HG02571 (cell line): ENCODE data around the gene VMP1.

Experiments
- ATAC-seq: cut with Tn5 transposase; IDR thresholded peaks from one replicate; pipeline ENCODE4 v1.9.1; 2021; ENCODE audit warnings: mild to moderate bottlenecking, moderate library complexity; ENCODE audit not compliant: unreplicated experiment

VMP1 gene

GRCh38 chr17:59707971-59708430 is 547 bp downstream of the VMP1 start:
- no peak for ATAC-seq

GRCh38 chr17:59711936-59712335 is 4.5 kb downstream of the VMP1 start:
- no peak for ATAC-seq

GRCh38 chr17:59712862-59713261 is 5.4 kb downstream of the VMP1 start:
- no peak for ATAC-seq

- ATAC-seq = no peak
Measured at GRCh38 chr17:59714255-59714654, 6.8 kb downstream of the VMP1 start.

GRCh38 chr17:59716427-59716826 is 9.0 kb downstream of the VMP1 start:
- no peak for ATAC-seq

- ATAC-seq = no peak
Measured at GRCh38 chr17:59719526-59719925, 12.1 kb downstream of the VMP1 start.

GRCh38 chr17:59722623-59723022 is 15.2 kb downstream of the VMP1 start:
- ATAC-seq = no peak

GRCh38 chr17:59723041-59723440 is 15.6 kb downstream of the VMP1 start:
- ATAC-seq = no peak

GRCh38 chr17:59723607-59724006 is 16.2 kb downstream of the VMP1 start:
- no peak for ATAC-seq

GRCh38 chr17:59725691-59726090 is 18.2 kb downstream of the VMP1 start:
- ATAC-seq = no peak

GRCh38 chr17:59727817-59728533 is 20.5 kb downstream of the VMP1 start:
- no peak for ATAC-seq

- ATAC-seq = no peak
Measured at GRCh38 chr17:59730268-59730834, 22.9 kb downstream of the VMP1 start.

GRCh38 chr17:59733697-59734096 is 26.2 kb downstream of the VMP1 start:
- ATAC-seq = no peak

- no peak for ATAC-seq
Measured at GRCh38 chr17:59734226-59734625, 26.8 kb downstream of the VMP1 start.

GRCh38 chr17:59737324-59737723 is 29.9 kb downstream of the VMP1 start:
- no peak for ATAC-seq

GRCh38 chr17:59743842-59744241 is 36.4 kb downstream of the VMP1 start:
- ATAC-seq = no peak

GRCh38 chr17:59745040-59745439 is 37.6 kb downstream of the VMP1 start:
- ATAC-seq = no peak

- ATAC-seq = no peak
Measured at GRCh38 chr17:59746849-59747445, 39.5 kb downstream of the VMP1 start.

- no peak for ATAC-seq
Measured at GRCh38 chr17:59748591-59748990, 41.1 kb downstream of the VMP1 start.

GRCh38 chr17:59751955-59752413 is 44.5 kb downstream of the VMP1 start:
- no peak for ATAC-seq

- ATAC-seq = no peak
Measured at GRCh38 chr17:59752446-59752845, 45.0 kb downstream of the VMP1 start.

GRCh38 chr17:59752922-59753321 is 45.5 kb downstream of the VMP1 start:
- ATAC-seq = no peak
